IPS-15b (cell line): ENCODE data around the gene BCL11A.

Experiments
- H3K27me3 ChIP-seq: one replicate; pipeline ENCODE4 v1.6.1; 2013; ENCODE audit warnings: low read length; ENCODE audit not compliant: control insufficient read depth, insufficient read depth
- H3K36me3 ChIP-seq: one replicate; pipeline ENCODE4 v1.6.1; 2013; ENCODE audit warnings: low read length; ENCODE audit not compliant: control insufficient read depth, insufficient read depth
- H3K4me1 ChIP-seq: one replicate; pipeline ENCODE4 v1.6.1; 2013; ENCODE audit warnings: mild to moderate bottlenecking, low read length; ENCODE audit not compliant: control insufficient read depth, insufficient read depth
- H3K4me3 ChIP-seq: one replicate; pipeline ENCODE4 v1.5.1; 2013; ENCODE audit warnings: low read depth, low read length
- H3K9ac ChIP-seq: one replicate; pipeline ENCODE4 v1.6.1; 2013; ENCODE audit warnings: low read depth, mild to moderate bottlenecking, low read length
- H3K9me3 ChIP-seq: one replicate; pipeline ENCODE4 v1.6.1; 2013; ENCODE audit warnings: mild to moderate bottlenecking, low read length; ENCODE audit not compliant: control insufficient read depth, insufficient read depth

Gene BCL11A

GRCh38 chr2:60412027-60412426 lies 141.4 kb downstream of the BCL11A start:
- Histone ChIP-seq H3K36me3 (no peaks in the 10 kb centered on the region), H3K9ac (no peak overlapping the region), H3K9me3 (no peaks in the 10 kb centered on the region), H3K4me3 (no peak overlapping the region), H3K27me3 (peaks cover 2% of the 10 kb centered on the region), H3K4me1 (peaks cover 30% of the 10 kb centered on the region)

GRCh38 chr2:60411295-60411694 lies 142.2 kb downstream of the BCL11A start:
- H3K4me1 ChIP-seq: peaks cover 23% of the 10 kb centered on the region
- peaks cover 2% of the 10 kb centered on the region for H3K27me3 ChIP-seq
- no peaks in the 10 kb centered on the region for H3K9me3 ChIP-seq
- H3K36me3 ChIP-seq: no peaks in the 10 kb centered on the region
- H3K4me3 ChIP-seq: no peak overlapping the region
- no peak overlapping the region for H3K9ac ChIP-seq

- H3K9ac ChIP-seq: no peak overlapping the region
- no peaks in the 10 kb centered on the region for H3K9me3 ChIP-seq
- H3K27me3 ChIP-seq: peaks cover 2% of the 10 kb centered on the region
- H3K4me1 ChIP-seq: peaks cover 17% of the 10 kb centered on the region
- no peaks in the 10 kb centered on the region for H3K36me3 ChIP-seq
- H3K4me3 ChIP-seq: no peak overlapping the region
Observed at GRCh38 chr2:60410456-60411146, 142.9 kb downstream of the BCL11A start.

- Histone ChIP-seq H3K9me3 (no peaks in the 10 kb centered on the region), H3K4me1 (peaks cover 17% of the 10 kb centered on the region), H3K27me3 (peaks cover 2% of the 10 kb centered on the region), H3K36me3 (no peaks in the 10 kb centered on the region), H3K9ac (no peak overlapping the region), H3K4me3 (no peak overlapping the region)
Observed at GRCh38 chr2:60409531-60409871, 144.0 kb downstream of the BCL11A start.

DNA sequence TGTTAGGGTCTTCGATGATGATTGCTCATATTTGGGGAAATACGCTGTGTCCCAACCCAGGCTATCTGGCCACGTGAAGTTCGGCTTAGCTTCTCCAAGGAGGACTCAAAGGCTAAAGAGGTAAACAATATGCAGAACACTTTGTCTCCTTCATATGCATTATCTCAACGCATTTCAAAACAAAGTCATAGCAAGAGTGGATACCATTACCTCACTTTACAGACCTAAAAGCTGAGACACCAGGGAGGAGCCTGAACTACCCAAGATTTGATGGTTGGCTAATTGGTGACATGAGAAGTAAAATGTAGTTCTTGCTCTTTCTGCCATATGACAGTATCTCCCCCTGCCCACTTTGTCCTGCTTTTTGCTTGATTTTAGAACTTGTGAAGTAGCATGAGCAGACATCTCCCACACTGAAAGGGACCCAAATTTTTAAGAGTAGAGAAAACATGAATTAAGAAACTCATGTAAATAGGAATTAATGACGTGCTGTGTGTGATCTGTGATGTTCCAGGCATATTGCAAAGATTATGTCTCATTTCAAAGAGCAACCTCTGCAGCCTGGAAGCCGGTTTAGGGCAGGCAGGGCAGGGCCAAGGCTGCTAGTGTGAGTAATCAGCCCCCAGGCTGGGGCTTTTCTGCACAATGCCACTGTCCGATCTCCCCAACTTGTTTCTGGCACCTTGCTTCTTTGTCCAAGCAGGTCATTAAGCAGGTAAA lies 144.5 kb downstream of the BCL11A start:
- peaks cover 17% of the 10 kb centered on the region for H3K4me1 ChIP-seq
- H3K9ac ChIP-seq: no peak overlapping the region
- no peak overlapping the region for H3K4me3 ChIP-seq
- peaks cover 2% of the 10 kb centered on the region for H3K27me3 ChIP-seq
- no peaks in the 10 kb centered on the region for H3K36me3 ChIP-seq
- no peaks in the 10 kb centered on the region for H3K9me3 ChIP-seq

DNA sequence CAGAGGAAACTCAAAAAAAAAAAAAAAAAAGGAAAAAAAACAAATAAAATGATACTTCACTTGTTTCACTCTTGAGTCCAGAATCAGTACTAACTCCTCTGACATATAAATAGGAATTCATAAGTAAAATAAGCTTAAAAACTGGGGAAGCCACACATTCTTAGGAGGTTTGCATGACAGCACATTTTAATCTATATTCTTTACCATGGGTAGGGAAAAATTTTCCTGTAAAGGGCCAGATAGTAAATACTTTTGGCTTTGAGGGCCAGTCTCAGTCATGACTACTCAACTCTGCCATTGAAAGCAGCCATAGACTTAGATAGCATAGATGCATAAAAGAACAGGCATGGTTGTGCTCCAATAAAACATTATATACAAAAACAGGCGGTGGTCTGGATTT lies 145.2 kb downstream of the BCL11A start:
- Histone ChIP-seq H3K27me3 (peaks cover 2% of the 10 kb centered on the region), H3K36me3 (no peaks in the 10 kb centered on the region), H3K9me3 (no peaks in the 10 kb centered on the region), H3K4me1 (peaks cover 16% of the 10 kb centered on the region), H3K4me3 (no peak overlapping the region), H3K9ac (no peak overlapping the region)

- no peaks in the 10 kb centered on the region for H3K36me3 ChIP-seq
- peaks cover 14% of the 10 kb centered on the region for H3K4me1 ChIP-seq
- peaks cover 2% of the 10 kb centered on the region for H3K27me3 ChIP-seq
- no peak overlapping the region for H3K9ac ChIP-seq
- H3K9me3 ChIP-seq: no peaks in the 10 kb centered on the region
- H3K4me3 ChIP-seq: no peak overlapping the region
Observed at GRCh38 chr2:60407398-60407797, 146.1 kb downstream of the BCL11A start.

DNA sequence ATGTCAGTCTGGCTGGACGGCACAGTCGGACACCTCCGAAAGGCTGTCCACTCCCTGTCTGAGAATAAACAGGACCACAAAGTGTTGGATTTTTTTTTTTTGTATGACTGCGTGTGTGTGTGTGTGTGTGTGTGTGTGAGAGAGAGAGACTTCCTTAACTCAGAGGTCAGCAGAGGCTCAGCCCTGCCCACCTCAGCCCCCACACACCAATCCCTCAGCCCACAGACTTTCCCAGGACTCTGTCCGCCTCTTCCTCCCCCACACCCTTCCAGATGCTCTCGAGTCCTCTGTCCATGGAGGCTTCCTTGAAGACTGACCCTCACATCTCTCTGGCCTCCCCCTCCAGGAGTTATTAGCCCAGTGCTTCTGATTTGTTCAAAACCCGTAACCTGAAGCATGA lies 147.3 kb downstream of the BCL11A start:
- Histone ChIP-seq H3K9me3 (no peaks in the 10 kb centered on the region), H3K36me3 (no peaks in the 10 kb centered on the region), H3K4me3 (no peak overlapping the region), H3K9ac (no peak overlapping the region), H3K27me3 (peaks cover 2% of the 10 kb centered on the region), H3K4me1 (peaks cover 12% of the 10 kb centered on the region)

DNA sequence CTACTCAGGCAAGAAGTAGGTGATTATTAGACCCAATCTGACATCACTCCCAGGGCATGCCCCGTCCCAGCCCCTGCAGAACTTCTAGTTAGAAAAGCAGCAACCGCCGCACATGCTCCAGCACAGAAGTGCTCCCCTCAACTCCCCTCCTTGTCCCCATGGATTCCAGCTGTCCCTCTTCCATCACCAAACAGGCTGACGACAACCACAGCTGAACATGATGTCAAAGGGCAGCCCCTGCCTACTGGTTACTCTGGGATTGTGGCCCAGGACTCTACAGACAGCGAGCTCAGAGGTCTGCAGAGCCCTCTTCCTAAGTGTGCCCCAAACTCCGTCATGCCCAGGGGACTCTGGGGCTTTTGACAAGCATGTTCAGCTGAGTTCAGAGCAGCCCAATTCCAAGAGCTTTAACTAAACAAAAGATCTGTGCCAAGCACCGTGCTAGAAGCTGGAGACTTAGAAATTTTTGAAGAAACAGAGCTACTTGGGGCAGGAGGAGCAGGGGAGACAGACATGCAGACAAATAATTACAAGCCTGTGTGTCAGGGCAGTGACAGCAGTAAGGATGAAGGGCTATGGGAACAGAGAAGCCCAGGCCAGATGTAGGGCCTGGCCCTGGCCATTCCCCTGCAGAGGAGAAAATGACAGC lies 148.1 kb downstream of the BCL11A start:
- H3K27me3 ChIP-seq: peaks cover 2% of the 10 kb centered on the region
- H3K4me3 ChIP-seq: no peak overlapping the region
- no peak overlapping the region for H3K9ac ChIP-seq
- peaks cover 9% of the 10 kb centered on the region for H3K4me1 ChIP-seq
- no peaks in the 10 kb centered on the region for H3K36me3 ChIP-seq
- H3K9me3 ChIP-seq: no peaks in the 10 kb centered on the region
